ENCODE results near the gene GLYR1.

The GLYR1 gene

DNA sequence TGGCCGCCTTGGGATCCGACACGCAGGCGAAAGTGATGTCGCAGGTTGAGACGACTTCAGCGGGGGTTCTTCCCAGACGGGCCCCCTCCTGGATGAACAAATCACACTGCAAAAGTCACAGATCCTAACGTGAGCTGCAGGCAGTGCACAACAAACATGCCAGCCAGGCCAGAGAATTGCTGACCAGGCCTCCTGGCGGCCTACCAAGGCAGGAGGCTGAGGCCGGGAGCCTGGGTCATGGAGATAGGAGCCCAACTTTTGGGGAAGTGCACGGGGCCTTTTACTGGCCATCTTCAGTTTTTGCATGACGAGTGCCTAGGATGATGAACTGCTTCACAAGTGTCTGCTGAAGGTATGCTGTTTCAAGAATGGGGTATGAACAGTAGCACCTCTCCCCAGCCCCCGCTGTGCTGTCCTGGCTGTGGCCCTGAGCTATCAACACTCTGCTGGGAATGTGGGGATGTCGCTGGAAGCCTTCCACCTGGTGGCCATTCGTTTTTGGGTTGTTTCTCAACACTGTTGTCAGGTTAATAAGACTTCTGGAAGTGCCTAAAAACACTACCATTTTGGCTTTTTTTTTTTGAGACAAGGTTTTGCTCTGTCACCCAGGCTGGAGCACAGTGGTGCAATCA is 32.4 kb downstream of the GLYR1 start:
- no peak for DNase-seq (ENCODE audit: low read depth, low spot score)
- no peak overlapping the region for H3K4me3 ChIP-seq (ENCODE audit: low read depth, low read length)
- TF ChIP-seq CTCF (IDR thresholded peaks at IDR 0.05; ENCODE audit: low read depth, low read length): no peak
- in situ Hi-C loops (cut with HindIII; ENCODE audit: low sequenced_read_pairs): no loop called here

GRCh38 chr16:4814046-4814445 is 33.0 kb downstream of the GLYR1 start:
- no peak for DNase-seq (ENCODE audit: low read depth, low spot score)
- no peak for TF ChIP-seq CTCF (IDR thresholded peaks at IDR 0.05; ENCODE audit: low read depth, low read length)
- no peak overlapping the region for H3K4me3 ChIP-seq (ENCODE audit: low read depth, low read length)
- in situ Hi-C loops (cut with HindIII; ENCODE audit: low sequenced_read_pairs): no loop called here

DNA sequence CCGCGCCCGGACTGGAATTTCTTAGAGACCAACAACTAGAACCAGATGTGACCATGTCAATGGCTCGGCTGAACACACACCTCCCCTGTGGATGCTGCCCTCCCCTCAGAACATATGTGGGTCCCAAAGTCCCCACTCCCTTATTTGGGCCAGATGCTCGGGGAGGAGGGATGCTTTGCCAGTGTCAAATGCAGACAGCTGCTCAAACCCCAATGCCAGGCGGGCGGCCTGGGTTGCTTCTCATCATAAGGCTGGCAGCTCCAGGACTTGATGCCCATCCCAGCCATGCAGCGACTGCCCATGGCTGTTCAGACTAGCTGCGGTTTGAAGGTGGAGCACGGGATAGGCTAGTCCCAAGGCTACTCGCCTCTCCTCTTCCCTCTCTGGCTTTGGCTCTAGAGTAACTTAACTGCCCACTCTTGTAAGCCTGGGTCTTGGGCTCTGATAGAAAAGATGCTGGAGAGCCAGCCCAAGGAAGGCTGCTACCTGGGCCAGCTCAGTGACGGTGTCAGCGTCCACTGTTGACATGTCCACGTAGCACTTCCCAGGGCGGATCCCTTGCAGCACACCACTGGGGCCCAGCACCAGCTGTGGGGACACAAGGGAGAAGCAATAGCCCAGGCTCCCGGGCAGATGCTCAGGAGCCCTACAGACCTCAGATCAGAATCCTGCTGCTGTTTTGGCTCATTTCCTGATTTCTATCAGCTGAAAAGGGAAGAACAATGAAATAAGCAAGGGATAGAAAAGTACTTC is 33.7 kb downstream of the GLYR1 start:
- DNase-seq (ENCODE audit: low read depth, low spot score): no peak
- H3K4me3 ChIP-seq (ENCODE audit: low read depth, low read length): no peak overlapping the region
- TF ChIP-seq CTCF (IDR thresholded peaks at IDR 0.05; ENCODE audit: low read depth, low read length): no peak
- in situ Hi-C loops (cut with HindIII; ENCODE audit: low sequenced_read_pairs): no loop called here

GRCh38 chr16:4811773-4812172 is 35.3 kb downstream of the GLYR1 start:
- no peak overlapping the region for H3K4me3 ChIP-seq (ENCODE audit: low read depth, low read length)
- in situ Hi-C loops (cut with HindIII; ENCODE audit: low sequenced_read_pairs): no loop called here
- DNase-seq (ENCODE audit: low read depth, low spot score): no peak
- TF ChIP-seq CTCF (IDR thresholded peaks at IDR 0.05; ENCODE audit: low read depth, low read length): no peak

DNA sequence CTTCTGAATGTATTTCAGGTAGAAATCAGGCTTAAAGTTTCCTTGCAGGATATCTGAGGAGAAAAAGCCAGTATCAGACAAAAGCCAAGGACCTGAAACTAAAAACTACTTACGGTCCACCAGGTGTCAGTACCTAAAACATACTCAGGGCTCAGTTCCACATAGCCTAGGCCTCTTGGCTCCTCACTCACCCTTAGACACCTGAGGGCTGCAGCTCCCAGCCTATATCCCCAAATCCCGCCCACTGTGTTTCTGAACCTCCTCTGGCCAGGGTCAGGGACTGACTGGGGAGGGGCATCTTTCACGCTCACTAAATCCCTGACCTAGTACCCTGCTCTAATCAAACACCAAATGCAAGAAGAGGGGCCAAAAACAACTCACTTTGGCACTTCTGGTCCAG is 35.8 kb downstream of the GLYR1 start:
- no peak overlapping the region for H3K4me3 ChIP-seq (ENCODE audit: low read depth, low read length)
- no peak for DNase-seq (ENCODE audit: low read depth, low spot score)
- TF ChIP-seq CTCF (IDR thresholded peaks at IDR 0.05; ENCODE audit: low read depth, low read length): no peak
- in situ Hi-C loops (cut with HindIII; ENCODE audit: low sequenced_read_pairs): no loop called here

- no peak for TF ChIP-seq CTCF (IDR thresholded peaks at IDR 0.05; ENCODE audit: low read depth, low read length)
- no peak overlapping the region for H3K4me3 ChIP-seq (ENCODE audit: low read depth, low read length)
- no peak for DNase-seq (ENCODE audit: low read depth, low spot score)
- in situ Hi-C loops (cut with HindIII; ENCODE audit: low sequenced_read_pairs): no loop called here
These were observed 40.8 kb downstream of the GLYR1 start for GRCh38 chr16:4806280-4806679.

Measured in astrocyte of the spinal cord (primary cell).